GM18519 (cell line): ENCODE data around the gene RGS12.

Experiments
- ATAC-seq: cut with Tn5 transposase; IDR thresholded peaks from one replicate; pipeline ENCODE4 v1.9.1; 2021; ENCODE audit warnings: mild to moderate bottlenecking, moderate library complexity; ENCODE audit not compliant: unreplicated experiment, low FRiP score

Gene RGS12

DNA sequence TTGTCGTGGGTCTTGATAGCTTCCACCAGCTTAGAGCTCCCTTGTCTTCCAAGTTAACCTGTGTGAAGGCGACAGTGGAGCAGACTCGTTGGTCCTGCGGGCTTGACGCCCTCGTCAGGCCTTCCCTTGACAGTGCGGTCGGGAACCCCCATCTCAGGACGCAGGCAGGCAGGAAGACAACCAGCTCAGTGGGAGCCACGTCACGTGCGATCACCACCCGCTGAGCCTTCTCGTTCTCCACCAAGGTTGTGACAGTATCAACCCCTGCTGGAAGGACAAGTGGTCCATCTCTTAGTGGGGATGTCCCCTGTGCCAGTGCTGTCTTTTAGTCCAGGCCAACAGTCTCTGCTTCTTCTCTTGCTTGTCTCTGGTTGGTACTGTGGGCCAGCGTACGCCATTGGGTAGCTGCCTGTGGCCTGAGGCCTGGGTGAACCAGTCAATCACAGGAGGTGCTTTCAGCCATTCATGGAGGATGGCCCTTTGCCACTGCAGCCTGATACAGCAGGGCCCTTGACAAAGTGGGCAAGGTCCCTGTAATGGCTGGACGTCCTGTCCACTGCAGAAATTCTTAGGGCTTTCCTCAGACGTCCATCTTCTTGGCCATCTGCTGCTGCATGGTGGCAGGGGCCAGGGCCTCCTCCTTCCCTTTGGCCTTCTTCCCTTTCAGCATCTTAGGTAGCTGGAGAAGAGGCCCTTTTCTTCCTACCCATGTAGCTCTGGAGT lies 31.4 kb downstream of the RGS12 start:
- ATAC-seq, result no peak

DNA sequence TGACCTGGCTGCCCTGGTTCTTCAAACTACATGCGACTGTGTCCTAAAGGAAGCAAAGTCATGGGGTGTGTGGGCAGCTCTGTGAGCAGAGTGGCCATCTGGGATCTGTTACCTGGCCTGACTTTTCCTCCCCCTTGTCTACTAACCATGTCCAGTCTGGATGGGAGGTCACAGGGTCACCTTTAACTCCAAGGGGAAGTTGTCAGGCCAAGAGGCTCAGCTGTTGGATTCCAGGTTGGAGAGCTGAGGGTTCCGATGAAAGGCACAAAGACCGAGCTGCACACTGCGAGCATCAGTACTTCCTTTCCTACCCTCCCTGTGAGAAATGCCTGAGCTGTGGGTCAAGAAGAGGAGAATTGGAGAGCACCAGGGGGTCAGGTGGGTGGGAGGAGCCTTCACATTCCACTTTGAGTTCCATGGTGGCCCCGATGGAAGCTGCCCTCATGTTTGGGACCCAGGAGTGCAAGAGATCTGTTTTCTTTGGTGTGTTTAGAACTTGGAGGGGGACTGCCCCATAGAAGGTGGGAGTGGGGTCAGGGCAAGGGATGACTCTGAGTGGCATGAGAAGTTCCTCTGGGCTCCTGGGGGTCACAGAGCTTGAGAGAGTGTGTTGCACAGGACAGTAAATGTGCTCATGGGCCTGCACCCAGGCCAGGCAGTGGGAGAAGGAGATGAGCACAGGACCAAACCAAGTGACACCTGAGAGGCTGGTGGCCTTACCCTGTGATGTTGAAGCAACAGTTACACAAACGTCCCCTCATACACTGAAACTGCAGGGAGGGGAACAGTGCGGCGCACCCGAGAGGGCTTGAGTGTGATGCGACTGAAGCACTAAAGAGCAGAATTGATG lies 36.2 kb downstream of the RGS12 start:
- no peak for ATAC-seq

DNA sequence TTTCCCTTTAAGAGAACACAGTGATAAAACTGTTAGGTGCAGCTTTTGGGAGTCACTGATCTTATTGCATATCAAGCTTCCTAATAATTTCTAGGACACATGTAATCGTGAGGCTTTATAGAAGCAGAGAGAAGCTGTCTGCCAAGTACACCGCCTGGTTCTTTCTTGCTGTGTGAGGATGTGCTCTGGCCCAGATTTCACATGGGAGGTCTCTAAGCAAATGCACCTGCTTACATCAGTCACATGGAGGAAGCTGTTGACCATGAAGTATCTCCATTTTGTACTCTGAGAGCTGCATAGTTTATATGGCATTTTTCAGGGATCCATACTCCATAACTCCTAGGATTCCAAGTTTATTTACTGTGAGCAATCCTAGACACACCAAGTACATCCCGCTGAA lies 37.1 kb downstream of the RGS12 start:
- ATAC-seq, result no peak

DNA sequence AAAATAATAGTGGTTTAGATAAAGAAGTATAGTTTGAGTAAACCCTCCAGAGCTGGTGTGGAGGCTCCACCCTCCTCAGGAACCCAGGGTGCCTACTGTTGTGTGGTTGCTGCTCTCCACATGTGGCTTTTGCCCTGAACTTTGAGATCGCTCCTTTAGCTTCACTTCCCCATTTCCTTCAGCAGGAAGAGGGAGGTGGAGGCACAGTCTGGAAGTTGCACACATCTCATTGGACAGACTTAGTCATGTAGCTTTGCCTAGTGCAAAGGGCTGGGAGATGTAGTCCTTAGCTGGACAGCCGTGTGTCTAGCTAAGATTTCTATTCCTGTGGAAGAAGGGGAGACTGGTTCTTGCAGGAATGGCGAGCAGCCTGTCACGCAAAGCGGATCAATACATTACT lies 37.9 kb downstream of the RGS12 start:
- no peak for ATAC-seq

DNA sequence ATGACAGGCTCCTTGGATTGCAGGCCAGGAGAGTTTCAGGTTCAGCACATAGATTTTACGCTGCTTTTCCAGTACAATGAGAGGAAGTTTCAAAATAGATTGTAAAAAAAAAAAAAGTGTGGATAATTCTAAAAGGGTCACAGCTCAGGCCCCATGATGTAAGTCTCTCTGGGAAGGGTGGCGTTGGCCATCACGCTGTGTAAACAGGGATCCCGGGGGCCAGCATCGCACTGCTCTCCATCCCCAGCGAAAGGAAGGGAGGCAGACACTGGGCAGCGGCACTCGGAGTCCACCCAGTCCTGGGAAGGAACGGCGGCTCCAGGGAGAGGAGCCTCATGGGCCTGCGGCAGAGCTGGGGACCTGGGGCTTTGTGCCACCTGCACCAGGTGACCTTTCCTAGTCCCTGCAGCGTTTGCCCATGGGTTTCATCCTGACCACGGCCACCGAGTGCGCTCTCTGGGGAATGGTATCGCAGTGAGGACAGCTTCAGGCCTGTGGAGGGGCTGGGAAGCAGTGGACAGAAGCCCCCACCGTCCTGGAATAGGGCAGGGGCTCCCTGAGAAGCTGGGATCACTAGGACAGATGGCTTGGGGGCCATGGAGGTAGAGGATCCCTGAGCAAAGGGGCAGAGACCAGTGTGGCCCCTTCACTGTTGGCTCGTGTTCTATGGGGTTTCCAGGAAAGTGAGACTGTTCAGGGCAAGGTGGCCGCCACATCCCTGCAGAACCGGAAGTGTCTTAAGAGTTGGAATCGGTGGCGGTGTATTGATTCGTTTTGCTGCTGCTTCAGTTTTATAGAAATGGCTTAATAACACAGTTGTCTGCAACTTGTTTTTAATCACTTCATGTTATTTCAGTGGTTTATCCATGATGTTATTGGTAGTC lies 38.9 kb downstream of the RGS12 start:
- no peak for ATAC-seq

DNA sequence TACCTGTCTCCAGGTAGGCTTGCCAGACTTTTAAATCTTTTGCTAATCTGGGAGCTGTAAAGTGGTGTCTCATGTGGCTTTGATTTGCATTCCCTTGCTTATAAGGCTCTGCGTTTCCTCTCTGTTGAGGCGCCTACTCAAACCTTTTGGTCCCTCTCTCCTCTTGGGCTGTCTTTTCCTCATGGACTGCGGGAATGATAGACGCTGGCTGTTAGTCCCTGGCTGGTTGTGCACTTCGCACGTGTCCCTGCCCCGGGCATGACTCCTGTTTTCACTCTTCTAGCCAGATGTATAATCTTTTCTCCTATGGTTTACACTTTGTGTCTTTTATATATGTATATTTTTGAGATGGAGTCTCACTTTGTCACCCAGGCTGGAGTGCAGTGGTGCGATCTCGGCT lies 39.7 kb downstream of the RGS12 start:
- ATAC-seq, result no peak

DNA sequence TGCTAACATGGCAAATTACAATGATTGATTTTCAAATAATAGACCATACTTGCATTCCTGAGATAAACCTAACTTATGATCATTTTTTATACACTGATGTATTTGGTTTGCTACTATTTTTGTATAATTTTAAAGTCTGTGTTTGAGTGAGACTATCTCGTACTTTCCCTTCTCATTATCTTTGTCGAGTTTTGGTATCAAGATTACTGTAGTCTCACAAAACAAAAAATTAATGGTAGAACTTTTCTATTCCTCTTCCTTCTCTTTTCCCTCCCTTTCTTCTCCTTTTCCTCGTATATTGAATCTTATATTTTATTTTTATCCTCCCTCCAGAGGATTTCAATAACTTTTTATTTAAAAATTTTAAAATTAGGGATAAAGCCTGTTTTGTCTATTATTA lies 41.5 kb downstream of the RGS12 start:
- no peak for ATAC-seq

DNA sequence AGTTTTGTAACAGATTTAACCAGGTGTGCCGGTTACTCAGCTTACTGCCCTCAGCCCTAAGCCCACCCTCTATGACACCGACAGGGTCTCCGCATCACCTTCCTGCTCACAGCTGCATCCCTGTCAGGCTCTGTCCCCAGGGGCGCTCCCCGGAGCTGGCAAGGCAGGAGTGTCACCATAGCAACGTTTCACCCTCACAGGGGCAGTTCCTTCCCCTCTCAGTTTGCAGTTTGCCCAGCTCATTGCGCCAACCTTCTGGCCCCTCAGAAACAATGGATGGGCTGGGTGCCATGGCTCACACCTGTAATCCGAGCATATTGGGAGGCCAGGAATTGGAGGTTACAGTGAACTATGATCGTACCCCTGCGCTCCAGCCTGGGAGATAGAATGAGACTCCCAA lies 42.6 kb downstream of the RGS12 start:
- no peak for ATAC-seq

DNA sequence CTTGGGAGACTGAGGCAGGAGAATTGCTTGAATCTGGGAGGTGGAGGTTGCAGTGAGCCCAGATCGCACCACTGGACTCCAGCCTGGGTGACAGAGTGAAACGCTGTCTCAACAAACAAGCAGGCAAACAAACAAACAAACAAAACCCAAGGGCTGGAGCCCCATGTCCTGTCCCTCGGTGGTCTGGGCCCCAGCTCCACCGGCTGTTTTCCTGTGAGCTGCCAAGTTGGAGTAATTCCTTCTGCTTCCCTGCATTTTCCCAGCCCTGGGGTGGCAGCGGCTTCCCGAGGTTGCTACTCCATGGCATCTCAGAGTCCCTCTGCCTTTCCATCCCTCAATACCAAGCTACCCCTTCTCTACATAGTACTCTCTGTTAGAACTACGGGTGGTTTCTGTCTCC lies 43.2 kb downstream of the RGS12 start:
- ATAC-seq, result no peak

DNA sequence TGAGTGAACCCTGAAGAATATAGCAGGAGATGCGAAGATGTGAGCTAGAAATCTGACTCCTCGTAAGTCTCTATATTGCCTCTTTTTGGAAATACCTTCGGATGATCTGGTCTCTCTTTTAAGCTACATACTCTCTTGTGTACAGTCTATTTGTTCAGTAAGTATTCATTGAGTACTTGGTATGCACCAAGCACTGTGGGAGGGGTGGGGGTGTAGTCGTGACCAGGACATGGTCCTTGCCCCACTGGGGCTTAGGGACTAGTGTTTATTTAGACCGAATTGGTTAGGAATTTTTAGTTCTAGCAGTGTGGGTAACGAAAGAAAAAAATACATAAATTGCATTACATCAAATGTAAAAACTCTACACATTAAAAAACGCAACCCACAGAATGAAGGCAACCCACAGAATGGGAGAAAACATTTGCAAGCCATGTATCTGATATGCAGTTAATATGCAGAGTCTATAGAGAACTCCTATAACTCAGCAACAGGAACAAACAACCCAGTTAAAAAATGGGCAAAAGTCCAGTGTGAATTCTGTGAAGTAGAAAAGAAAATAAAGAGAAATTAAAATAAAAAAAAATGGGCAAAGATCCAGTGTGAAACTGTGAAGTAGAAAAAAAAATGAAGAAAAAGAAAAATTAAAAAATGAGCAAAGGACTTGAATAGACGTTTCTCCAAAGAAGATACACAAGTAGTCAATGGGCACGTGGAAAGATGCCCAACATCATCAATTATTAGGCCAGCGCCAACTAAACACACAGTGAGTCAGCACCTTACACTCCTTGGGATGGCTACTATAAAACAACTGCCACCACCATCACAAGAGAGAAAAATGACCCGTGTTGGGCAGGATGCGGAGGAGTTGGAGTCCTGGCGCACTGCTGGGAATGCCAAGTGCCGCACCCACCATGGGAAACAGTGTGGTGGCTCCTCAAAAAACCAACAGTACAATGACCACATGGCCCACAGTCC lies 43.8 kb downstream of the RGS12 start:
- no peak for ATAC-seq

DNA sequence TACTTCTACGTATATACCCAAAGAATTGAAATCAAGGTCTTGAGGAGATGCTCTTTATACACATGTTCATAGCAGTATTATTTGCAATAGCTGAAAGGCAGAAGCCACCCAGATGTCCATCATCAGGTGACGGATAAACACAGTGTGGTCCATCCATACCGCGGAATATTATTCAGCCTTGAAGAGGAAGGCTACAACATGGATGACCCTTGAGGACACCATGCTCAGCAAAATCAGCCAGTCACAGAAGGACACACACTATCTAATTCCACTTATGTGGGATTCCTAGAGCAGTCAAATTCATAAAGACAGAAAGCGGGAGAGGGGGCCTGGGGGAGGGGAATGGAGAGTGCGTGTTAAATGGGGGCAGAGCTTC lies 44.5 kb downstream of the RGS12 start:
- ATAC-seq, result no peak

DNA sequence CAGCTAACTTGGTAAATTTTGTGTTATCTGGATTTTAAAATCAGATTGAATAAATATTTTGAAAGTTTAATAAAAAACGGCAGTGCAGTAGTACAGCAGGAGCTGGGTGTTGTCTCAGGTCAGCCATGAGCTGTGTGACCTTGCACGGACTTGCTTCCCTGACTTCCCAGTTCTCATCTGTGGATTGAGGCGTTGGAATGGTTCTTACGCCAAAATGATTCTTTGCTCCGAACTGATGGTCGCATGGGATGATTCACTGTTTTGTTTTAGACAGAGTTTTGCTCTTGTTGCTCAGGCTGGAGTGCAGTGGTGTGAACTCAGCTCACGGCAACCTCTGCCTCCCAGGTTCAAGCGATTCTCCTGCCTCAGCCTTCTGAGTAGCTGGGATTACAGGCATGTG lies 45.0 kb downstream of the RGS12 start:
- ATAC-seq, result no peak

DNA sequence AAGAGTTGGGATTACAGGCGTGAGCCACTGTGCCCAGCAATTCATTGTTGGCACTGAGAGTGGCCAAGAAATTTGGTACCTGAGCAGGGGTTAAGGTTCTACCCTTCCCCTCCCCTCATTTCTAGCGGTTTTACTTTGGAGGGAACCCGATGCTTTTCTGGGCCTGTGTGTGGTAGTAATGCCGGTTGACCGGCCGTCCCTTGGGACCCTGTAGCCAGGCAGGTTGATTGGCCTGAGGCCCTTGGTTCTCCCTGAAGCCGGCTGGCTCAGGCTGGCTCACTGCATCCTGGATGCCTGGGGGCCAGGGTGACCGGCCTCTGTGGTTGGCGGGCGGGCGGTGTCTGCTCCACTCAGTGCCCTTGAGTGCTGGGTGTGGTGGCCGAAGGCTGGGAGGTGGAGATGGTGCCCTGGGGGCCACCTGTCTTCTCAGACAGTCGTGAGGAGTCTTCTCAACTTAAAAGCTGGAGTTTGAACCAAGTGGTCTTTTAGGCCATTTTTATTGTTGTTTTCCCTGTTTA lies 45.6 kb downstream of the RGS12 start:
- no peak for ATAC-seq

DNA sequence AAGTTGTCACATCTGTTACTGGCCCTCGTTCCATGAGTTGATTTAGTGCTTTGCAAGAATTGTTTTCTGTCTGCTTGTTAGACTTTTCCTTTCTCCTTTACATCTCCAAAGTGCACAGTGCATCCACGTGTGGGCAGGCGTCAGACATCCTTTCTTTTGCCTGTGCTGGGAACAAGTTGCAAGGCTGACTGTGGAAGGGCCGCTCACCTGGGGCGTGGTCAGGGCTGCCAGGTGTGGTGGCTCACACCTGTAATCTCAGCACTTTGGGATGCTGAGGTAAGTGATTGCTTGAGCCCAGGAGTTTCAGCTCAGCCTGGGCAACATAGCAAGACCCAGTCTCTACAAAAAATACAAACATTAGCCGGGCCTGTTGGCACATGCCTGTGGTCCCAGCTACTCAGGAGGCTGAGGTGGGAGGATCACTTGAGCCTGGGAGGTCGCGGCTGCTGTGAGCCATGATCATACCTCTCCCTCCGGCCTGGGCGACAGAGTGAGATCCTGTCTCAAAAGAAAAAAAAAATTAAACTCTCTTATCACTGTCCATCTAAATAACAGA lies 46.2 kb downstream of the RGS12 start:
- no peak for ATAC-seq

DNA sequence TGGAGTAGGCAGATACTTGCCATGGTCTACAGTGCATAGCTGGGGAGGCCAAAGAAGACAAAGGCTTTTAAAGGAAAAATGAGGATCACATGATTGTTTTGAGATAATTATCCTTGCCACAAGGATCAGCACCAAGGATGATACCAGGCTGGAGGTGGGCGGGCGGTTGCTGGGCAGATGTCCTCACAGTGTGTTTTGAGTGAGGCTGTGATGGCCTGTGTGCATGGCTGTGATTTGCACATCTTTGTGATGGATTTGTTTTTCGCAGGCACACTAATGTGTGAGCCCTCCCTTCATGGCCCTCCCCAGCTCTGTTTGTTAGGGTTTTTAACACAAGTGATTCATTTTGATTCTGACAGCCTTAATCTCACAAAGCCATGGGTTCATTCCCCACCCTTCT lies 46.8 kb downstream of the RGS12 start:
- no peak for ATAC-seq

DNA sequence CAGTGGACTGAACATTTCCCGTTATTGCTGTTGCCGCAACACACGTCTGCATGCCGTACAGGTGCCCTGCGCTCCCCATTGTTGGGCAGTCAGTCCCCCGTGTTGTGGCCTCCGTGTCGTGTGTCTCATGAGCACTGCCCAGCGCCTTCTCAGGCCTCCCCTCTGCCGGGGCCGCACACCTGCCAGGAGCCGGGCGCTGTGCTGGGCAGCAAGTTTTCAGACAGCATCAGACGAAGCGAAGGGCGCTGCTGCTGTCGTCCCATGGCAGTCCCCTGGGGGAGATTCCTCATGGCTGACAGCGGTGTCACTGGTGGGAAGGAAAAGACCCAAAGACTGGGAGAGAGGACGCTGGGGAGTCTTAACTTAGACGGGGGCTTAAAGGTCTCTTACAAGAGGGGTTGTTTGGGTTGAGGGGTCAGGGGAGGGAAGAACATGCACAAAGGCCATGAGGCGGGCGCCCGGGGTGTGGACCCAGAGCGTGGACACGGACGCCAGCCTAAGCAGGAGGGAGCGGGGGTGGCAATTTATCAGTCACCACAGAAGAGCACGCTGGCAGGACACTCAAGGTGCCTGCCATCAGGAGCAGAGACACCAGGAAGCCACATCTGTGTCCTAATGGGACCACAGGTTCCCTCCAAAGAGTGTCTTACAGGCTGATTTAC lies 47.3 kb downstream of the RGS12 start:
- no peak for ATAC-seq

DNA sequence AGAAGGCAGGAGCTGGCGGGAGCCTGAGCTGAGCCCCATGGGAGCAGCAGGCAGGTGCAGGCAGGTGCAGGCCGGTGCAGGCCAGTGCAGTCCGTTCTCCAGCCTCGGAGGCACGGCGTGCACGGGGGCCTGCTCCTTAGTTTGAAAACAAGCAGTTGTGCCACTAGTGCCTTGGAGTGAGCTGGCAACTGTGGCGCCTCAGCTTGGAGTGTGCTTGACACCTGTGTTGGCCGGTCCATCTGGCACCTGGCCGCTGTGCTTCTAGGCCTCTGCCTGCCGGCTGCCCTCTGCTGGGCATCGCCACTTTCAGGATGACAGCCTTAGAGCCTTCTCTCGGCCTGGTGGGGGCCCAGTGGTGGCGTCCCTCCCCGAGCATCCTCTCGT lies 47.9 kb downstream of the RGS12 start:
- no peak for ATAC-seq

DNA sequence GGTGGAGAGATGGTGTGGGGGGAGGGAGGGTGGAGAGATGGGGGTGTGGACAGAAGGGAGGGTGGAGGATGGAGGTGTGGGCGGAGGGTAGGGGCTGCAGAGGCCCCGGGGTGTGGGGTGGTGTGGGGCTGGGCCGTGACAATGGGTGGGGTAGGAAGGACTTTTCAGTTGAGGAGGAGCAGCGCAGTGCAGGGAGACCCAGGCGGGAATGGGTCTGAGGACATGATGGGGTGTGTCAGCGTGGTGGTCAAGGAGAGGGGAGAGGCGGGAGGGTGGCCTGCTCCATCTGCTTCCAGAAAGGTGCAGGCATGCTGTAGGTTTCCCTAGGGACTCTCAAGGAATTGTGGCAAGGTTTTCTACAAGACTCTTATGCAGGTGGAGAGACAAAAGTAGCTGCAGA lies 48.9 kb downstream of the RGS12 start:
- no peak for ATAC-seq
